PC-3 (cell line): ENCODE results near the gene CEP78. TPM values are rescaled to one million over a fixed set of nuclear protein-coding genes. Genes with fewer than 3 reads are reported as not detected.

Experiments
- ATAC-seq: fragments of 200-7000 bp; cut with Tn5 transposase; 2 replicates; pipeline ENCODE4 v1.9.1; 2020; ENCODE audit warnings: mild to moderate bottlenecking, moderate library complexity
- BruUV-seq: library from RNA; stranded (reverse); fragments of 400-500 nt; replicated peaks from 2 replicates; lab custom pipeline; 2021; lab: Mats Ljungman, UMichigan
- CTCF ChIA-PET: fragments of 300-600 bp; sonication (Branson Sonifier 250); formaldehyde crosslinking; loops from one replicate; lab custom pipeline; 2022; ENCODE audit warnings: antibody characterized with exemption; lab: Charles Lee
- POLR2A ChIA-PET: fragments of 300-600 bp; sonication (Branson Sonifier 250); formaldehyde crosslinking; loops from one replicate; lab custom pipeline; 2022; ENCODE audit warnings: antibody characterized with exemption; ENCODE audit not compliant: unreplicated experiment; lab: Charles Lee
- DNase-seq: peaks from one replicate; pipeline ENCODE4 v3.0.0-alpha.2; 2015
- H2AFZ ChIP-seq: fragments of 300-600 bp; sonication (generic); 2 replicates; pipeline ENCODE4 v1.6.0; 2016; ENCODE audit warnings: antibody characterized with exemption, low read length
- H3F3A ChIP-seq: fragments of 300-600 bp; sonication (generic); one replicate; pipeline ENCODE4 v1.6.0; 2017; ENCODE audit warnings: antibody characterized with exemption, low read length, control low read depth, mild to moderate bottlenecking; ENCODE audit not compliant: unreplicated experiment
- H3K27ac ChIP-seq: fragments of 300-600 bp; sonication (generic); 2 replicates; pipeline ENCODE4 v1.5.1; 2016; ENCODE audit warnings: mild to moderate bottlenecking, low read length
- H3K27me3 ChIP-seq: fragments of 300-600 bp; sonication (generic); 2 replicates; pipeline ENCODE4 v1.6.1; 2016; ENCODE audit warnings: low read length, mixed read lengths
- H3K36me3 ChIP-seq: fragments of 300-600 bp; sonication (generic); 2 replicates; pipeline ENCODE4 v1.6.1; 2016; ENCODE audit warnings: low read depth, mixed run types, low read length, mixed read lengths
- H3K4me1 ChIP-seq: fragments of 300-600 bp; sonication (generic); 2 replicates; pipeline ENCODE4 v1.5.1; 2016; ENCODE audit warnings: low read length; ENCODE audit not compliant: insufficient read depth
- H3K4me2 ChIP-seq: fragments of 300-600 bp; sonication (generic); 2 replicates; pipeline ENCODE4 v1.6.0; 2016; ENCODE audit warnings: low read length
- H3K4me3 ChIP-seq: fragments of 300-600 bp; sonication (generic); 2 replicates; pipeline ENCODE4 v1.5.1; 2016; ENCODE audit warnings: mild to moderate bottlenecking, low read length, mixed read lengths
- H3K79me2 ChIP-seq: fragments of 300-600 bp; sonication (generic); 2 replicates; pipeline ENCODE4 v1.6.1; 2017; ENCODE audit warnings: low read length, mixed read lengths
- H3K9ac ChIP-seq: fragments of 300-600 bp; sonication (generic); 2 replicates; pipeline ENCODE4 v1.6.0; 2016; ENCODE audit warnings: mild to moderate bottlenecking, low read length
- H3K9me2 ChIP-seq: fragments of 300-600 bp; sonication (generic); replicated peaks from 2 replicates; pipeline ENCODE4 v1.6.1; 2016; ENCODE audit warnings: mixed run types, low read length, mixed read lengths
- H3K9me3 ChIP-seq: fragments of 300-600 bp; sonication (generic); 2 replicates; pipeline ENCODE4 v1.6.1; 2016; ENCODE audit warnings: low read length, mixed read lengths
- H4K20me1 ChIP-seq: fragments of 300-600 bp; sonication (generic); 2 replicates; pipeline ENCODE4 v1.6.1; 2016; ENCODE audit warnings: low read length, mixed read lengths
- EZH2 ChIP-seq: fragments of 300-600 bp; sonication (generic); IDR thresholded peaks from one replicate; pipeline ENCODE4 v1.6.1; 2017; ENCODE audit warnings: antibody characterized with exemption, mild to moderate bottlenecking, low read length; ENCODE audit not compliant: unreplicated experiment
- EZH2phosphoT487 ChIP-seq: fragments of 300-600 bp; sonication (generic); IDR thresholded peaks from 2 replicates; pipeline ENCODE4 v1.6.1; 2018; ENCODE audit warnings: mild to moderate bottlenecking, antibody characterized with exemption, low read length, borderline replicate concordance
- intact Hi-C: fragments of 100-400 bp; cut with micrococcal nuclease; formaldehyde crosslinking; loops from 2 replicates; pipeline ENCODE4 v1.9.0; 2023
- total RNA-seq: library from RNA; depleted of rRNA; stranded (reverse); fragments of >200 nt; gene quantifications from 2 replicates; pipeline ENCODE4 v1.2.3, GENCODE V29; 2014
- TF ChIP-seq, protein P1 (sequence below): fragments of 300-600 bp; sonication (generic); conservative IDR thresholded peaks from 2 replicates; pipeline ENCODE4 v1.5.1; 2017; ENCODE audit warnings: antibody characterized with exemption, low read depth, mild to moderate bottlenecking, low read length

Gene CEP78
- total RNA-seq, 1 experiment from 2014 or later, result 52.5 TPM

DNA sequence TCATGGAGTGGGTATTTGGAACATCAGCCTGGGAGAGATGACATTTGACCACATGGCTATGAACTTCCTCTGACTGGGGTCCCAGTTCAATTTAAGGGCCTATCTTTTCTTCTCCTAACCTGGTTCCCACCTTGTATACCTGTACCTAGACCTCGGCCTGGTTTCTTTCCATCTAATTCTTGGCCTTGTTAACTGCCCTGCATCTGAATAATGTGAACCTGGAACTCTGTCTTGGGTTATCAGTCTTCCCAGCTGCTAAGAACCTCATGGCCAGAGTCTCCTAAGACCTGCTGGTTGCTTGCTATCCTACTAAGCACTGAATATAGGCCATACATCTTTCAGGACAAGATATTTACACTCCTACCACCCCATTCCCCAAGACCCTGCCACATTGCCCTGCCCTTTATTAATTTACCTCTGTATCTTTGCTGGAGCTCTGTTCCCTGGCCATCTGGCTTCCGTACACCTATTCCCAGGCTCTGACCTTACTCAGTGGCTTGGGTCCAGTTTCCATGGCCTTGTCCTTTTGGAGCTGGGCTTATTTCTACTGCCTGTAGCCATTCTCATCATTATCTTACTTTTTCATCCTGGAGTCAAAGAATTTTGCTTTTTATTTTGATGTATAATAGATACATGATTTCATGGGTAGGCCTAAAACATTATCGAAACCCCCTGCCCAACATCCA, 67.6 kb downstream of the CEP78 start:
- H3K4me1 ChIP-seq, result 0 out of 2 replicates have a peak, but pooled peaks cover 3% of the 10 kb centered on the region
- TF ChIP-seq, protein P1, sequence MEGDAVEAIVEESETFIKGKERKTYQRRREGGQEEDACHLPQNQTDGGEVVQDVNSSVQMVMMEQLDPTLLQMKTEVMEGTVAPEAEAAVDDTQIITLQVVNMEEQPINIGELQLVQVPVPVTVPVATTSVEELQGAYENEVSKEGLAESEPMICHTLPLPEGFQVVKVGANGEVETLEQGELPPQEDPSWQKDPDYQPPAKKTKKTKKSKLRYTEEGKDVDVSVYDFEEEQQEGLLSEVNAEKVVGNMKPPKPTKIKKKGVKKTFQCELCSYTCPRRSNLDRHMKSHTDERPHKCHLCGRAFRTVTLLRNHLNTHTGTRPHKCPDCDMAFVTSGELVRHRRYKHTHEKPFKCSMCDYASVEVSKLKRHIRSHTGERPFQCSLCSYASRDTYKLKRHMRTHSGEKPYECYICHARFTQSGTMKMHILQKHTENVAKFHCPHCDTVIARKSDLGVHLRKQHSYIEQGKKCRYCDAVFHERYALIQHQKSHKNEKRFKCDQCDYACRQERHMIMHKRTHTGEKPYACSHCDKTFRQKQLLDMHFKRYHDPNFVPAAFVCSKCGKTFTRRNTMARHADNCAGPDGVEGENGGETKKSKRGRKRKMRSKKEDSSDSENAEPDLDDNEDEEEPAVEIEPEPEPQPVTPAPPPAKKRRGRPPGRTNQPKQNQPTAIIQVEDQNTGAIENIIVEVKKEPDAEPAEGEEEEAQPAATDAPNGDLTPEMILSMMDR, result no peak
- TF ChIP-seq EZH2, result no peak
- TF ChIP-seq EZH2phosphoT487, result no peak
- no peak overlapping the region for H3K27ac ChIP-seq
- no peaks in the 10 kb centered on the region; the same call in 1 of the 2 replicates for H4K20me1 ChIP-seq
- H3K4me3 ChIP-seq, result no peak overlapping the region
- H3K27me3 ChIP-seq, result no peaks in the 10 kb centered on the region
- intact Hi-C loops, result no loop called here
- H3K79me2 ChIP-seq, result peaks cover 17% of the 10 kb centered on the region
- no peak overlapping the region for H3K9ac ChIP-seq
- no peak overlapping the region for H3K4me2 ChIP-seq
- BruUV-seq, result no TSS peak
- H2AFZ ChIP-seq, result no peak overlapping the region
- peaks cover 18% of the 10 kb centered on the region for H3K36me3 ChIP-seq
- ATAC-seq (no peak), DNase-seq (no peak)
- H3K9me3 ChIP-seq, result no peaks in the 10 kb centered on the region
- CTCF ChIA-PET, result no interaction called here
- POLR2A ChIA-PET, result no interaction called here
- no peaks in the 10 kb centered on the region for H3F3A ChIP-seq
- H3K9me2 ChIP-seq, result no peaks in the 10 kb centered on the region

DNA sequence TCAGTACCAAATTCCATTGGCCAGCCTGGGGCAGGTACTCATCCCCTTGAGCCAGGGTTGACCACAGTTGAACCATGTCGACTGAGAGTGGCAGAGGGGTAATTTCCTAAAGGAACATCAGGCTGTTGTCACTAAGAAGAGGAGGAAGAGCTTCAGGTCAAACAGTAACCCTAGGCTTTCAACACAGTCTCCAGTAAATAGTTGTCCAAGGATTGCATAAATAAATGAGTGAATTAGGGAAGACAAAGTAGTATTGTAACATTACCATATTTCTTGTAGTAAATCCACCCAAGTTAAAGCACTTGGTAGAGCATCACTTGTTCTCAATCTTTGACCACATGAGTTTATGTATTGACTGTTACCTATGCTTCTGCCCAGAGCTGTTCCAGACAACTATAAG, 68.5 kb downstream of the CEP78 start:
- peaks cover 18% of the 10 kb centered on the region for H3K36me3 ChIP-seq
- H3K9me2 ChIP-seq, result no peaks in the 10 kb centered on the region
- no peak overlapping the region for H3K4me3 ChIP-seq
- intact Hi-C loops, result no loop called here
- ChIA-PET CTCF (no interaction called here), POLR2A (no interaction called here)
- no peak overlapping the region for H3K27ac ChIP-seq
- DNase-seq (no peak), ATAC-seq (no peak)
- peaks cover 9% of the 10 kb centered on the region; the same call in 1 of the 2 replicates for H3K79me2 ChIP-seq
- H4K20me1 ChIP-seq, result no peaks in the 10 kb centered on the region
- no peak overlapping the region for H3K9ac ChIP-seq
- no peak overlapping the region for H3K4me2 ChIP-seq
- H3K4me1 ChIP-seq, result no peaks in the 10 kb centered on the region
- TF ChIP-seq EZH2, result no peak
- TF ChIP-seq EZH2phosphoT487, result no peak
- TF ChIP-seq, protein P1, result no peak
- H2AFZ ChIP-seq, result no peak overlapping the region
- no TSS peak for BruUV-seq
- H3K9me3 ChIP-seq, result no peaks in the 10 kb centered on the region
- no peaks in the 10 kb centered on the region for H3K27me3 ChIP-seq
- H3F3A ChIP-seq, result no peaks in the 10 kb centered on the region
